ENCODE results near the gene UBE2O.

DNA sequence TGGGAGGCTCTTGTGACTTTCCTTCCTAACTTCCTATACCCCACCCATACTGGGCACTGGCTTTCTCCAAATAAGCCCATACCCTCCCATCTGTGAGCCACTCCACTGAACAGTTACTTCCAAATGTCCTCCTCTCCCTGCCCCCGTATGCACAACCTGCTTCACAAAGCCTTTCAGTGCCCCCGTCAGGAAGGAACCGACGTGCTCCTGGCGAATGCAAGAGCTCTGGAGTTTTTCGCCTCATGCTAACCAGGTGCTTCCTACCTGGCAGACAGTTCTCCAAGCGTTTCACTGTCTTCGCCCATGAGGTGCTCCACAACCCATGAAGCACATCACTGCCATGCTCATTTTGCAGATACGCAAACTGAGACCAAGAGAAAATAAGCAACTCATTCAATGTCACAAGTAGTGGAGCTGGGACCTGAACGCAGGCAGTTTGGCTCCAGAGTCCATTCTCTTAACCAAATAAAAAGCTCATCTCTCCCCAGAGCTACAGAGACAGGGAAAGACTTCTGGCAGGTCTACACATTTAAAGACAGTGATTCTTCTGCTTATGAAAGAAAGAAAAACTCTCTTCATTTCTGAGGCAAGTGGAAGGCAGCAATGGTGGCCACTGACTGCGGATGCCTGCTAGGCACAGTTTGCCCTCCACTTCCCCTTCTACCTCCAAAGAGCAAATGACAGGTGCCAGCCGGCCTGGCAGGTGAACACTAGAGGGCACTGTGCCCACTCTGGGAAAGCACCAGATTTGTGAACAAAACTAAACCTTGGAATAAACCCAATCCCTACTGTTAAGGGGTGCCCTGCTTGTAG, 44.7 kb downstream of the UBE2O start:
- TF ChIP-seq, protein P1, sequence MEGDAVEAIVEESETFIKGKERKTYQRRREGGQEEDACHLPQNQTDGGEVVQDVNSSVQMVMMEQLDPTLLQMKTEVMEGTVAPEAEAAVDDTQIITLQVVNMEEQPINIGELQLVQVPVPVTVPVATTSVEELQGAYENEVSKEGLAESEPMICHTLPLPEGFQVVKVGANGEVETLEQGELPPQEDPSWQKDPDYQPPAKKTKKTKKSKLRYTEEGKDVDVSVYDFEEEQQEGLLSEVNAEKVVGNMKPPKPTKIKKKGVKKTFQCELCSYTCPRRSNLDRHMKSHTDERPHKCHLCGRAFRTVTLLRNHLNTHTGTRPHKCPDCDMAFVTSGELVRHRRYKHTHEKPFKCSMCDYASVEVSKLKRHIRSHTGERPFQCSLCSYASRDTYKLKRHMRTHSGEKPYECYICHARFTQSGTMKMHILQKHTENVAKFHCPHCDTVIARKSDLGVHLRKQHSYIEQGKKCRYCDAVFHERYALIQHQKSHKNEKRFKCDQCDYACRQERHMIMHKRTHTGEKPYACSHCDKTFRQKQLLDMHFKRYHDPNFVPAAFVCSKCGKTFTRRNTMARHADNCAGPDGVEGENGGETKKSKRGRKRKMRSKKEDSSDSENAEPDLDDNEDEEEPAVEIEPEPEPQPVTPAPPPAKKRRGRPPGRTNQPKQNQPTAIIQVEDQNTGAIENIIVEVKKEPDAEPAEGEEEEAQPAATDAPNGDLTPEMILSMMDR (IDR thresholded peaks at IDR 0.05; ENCODE audit: insufficient read depth, low read length) = peak; percentile 92
- no peak for TF ChIP-seq POLR2AphosphoS5 (IDR thresholded peaks at IDR 0.05; ENCODE audit: low read depth)
- TF ChIP-seq, protein P2, sequence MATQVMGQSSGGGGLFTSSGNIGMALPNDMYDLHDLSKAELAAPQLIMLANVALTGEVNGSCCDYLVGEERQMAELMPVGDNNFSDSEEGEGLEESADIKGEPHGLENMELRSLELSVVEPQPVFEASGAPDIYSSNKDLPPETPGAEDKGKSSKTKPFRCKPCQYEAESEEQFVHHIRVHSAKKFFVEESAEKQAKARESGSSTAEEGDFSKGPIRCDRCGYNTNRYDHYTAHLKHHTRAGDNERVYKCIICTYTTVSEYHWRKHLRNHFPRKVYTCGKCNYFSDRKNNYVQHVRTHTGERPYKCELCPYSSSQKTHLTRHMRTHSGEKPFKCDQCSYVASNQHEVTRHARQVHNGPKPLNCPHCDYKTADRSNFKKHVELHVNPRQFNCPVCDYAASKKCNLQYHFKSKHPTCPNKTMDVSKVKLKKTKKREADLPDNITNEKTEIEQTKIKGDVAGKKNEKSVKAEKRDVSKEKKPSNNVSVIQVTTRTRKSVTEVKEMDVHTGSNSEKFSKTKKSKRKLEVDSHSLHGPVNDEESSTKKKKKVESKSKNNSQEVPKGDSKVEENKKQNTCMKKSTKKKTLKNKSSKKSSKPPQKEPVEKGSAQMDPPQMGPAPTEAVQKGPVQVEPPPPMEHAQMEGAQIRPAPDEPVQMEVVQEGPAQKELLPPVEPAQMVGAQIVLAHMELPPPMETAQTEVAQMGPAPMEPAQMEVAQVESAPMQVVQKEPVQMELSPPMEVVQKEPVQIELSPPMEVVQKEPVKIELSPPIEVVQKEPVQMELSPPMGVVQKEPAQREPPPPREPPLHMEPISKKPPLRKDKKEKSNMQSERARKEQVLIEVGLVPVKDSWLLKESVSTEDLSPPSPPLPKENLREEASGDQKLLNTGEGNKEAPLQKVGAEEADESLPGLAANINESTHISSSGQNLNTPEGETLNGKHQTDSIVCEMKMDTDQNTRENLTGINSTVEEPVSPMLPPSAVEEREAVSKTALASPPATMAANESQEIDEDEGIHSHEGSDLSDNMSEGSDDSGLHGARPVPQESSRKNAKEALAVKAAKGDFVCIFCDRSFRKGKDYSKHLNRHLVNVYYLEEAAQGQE (IDR thresholded peaks at IDR 0.05; ENCODE audit: insufficient replicate concordance, low read depth) = no peak

Measured in HL-60 (cell line).